CD4-positive, CD25-positive, alpha-beta regulatory T cell (primary cell): ENCODE results near the gene ZNF439. TPM values are rescaled to one million over a fixed set of nuclear protein-coding genes. Genes with fewer than 3 reads are reported as not detected.
A peak's percentile ranks its signal among the peaks of the same experiment; 100 is the strongest.
"Not testable (repeated sequence)": the region's sequence is repeated elsewhere in the genome, so short reads cannot be mapped to it uniquely, and the experiment has no call there.

Experiments used
- ATAC-seq, 2 donors: fragments of 150-1000 bp; cut with Tn5 transposase; one replicate each; pipeline ENCODE4 v1.10.0; 2021; ENCODE audit warnings: low read depth in 2 of 2, moderate number of reproducible peaks in 2 of 2, moderate library complexity in 1 of 2
- DNase-seq, 3 donors: peaks; one replicate each; pipeline versions ENCODE4 v3.0.0 to v3.0.0-alpha.2; 2012 to 2022; ENCODE audit warnings: mixed read lengths in 1 of 3
- H3K27ac ChIP-seq: one replicate; pipeline ENCODE4 v1.7.0; 2013; ENCODE audit warnings: mild to moderate bottlenecking, low read length; ENCODE audit not compliant: insufficient read depth, poor library complexity, severe bottlenecking
- H3K27me3 ChIP-seq: one replicate; pipeline ENCODE4 v1.7.0; 2013; ENCODE audit warnings: low read length; ENCODE audit not compliant: control insufficient read depth, insufficient read depth
- H3K36me3 ChIP-seq: one replicate; pipeline ENCODE4 v1.7.0; 2013; ENCODE audit warnings: mild to moderate bottlenecking, low read length, moderate library complexity; ENCODE audit not compliant: control insufficient read depth, insufficient read depth
- H3K4me1 ChIP-seq: 2 replicates; pipeline ENCODE4 v1.7.0; 2013; ENCODE audit warnings: mild to moderate bottlenecking, low read length; ENCODE audit not compliant: insufficient read depth, control insufficient read depth, poor library complexity, severe bottlenecking
- H3K4me3 ChIP-seq: one replicate; pipeline ENCODE4 v1.7.0; 2013; ENCODE audit warnings: low read depth, mild to moderate bottlenecking, low read length, moderate library complexity
- H3K9me3 ChIP-seq, 2 experiments: 1 replicate in 1 of 2; 2 replicates in 1 of 2; pipeline ENCODE4 v1.7.0; 2013; ENCODE audit warnings: low read length in 2 of 2, mild to moderate bottlenecking in 1 of 2, moderate library complexity in 1 of 2; ENCODE audit not compliant: control insufficient read depth in 2 of 2
- H3K27ac Mint-ChIP-seq, 3 donors: one replicate each; pipeline ENCODE4 v1.8.0; 2020 to 2022; ENCODE audit warnings: mild to moderate bottlenecking in 3 of 3, mixed read lengths in 3 of 3, moderate library complexity in 2 of 3
- H3K27me3 Mint-ChIP-seq: one replicate; pipeline ENCODE4 v1.8.0; 2022; ENCODE audit warnings: mild to moderate bottlenecking, mixed read lengths
- H3K36me3 Mint-ChIP-seq: one replicate; pipeline ENCODE4 v1.8.0; 2020; ENCODE audit warnings: mixed read lengths
- H3K4me1 Mint-ChIP-seq, 4 donors: one replicate each; pipeline ENCODE4 v1.8.0; 2020 to 2022; ENCODE audit warnings: mixed read lengths in 4 of 4, mild to moderate bottlenecking in 1 of 4
- H3K4me3 Mint-ChIP-seq, 4 donors: one replicate each; pipeline ENCODE4 v1.8.0; 2020 to 2022; ENCODE audit warnings: mild to moderate bottlenecking in 4 of 4, mixed read lengths in 4 of 4, moderate library complexity in 3 of 4
- H3K9me3 Mint-ChIP-seq, 7 donors: one replicate each; pipeline ENCODE4 v1.8.0; 2020 to 2022; ENCODE audit warnings: mixed read lengths in 7 of 7, mild to moderate bottlenecking in 3 of 7, moderate library complexity in 2 of 7
- polyA plus RNA-seq, 4 donors: library from polyadenylated mRNA; unstranded; fragments of 300-500 nt; fragmentation: Illumina TruSeq; gene quantifications; one replicate each; pipeline ENCODE4 v1.2.3, GENCODE V29; 2021
- total RNA-seq: library from RNA; stranded (reverse); gene quantifications from one replicate; pipeline ENCODE4 v1.2.3, GENCODE V29; 2022

The ZNF439 gene
- total and polyA plus RNA-seq, 5 donors from 2014 or later = 0.60 to 6.0 (median 3.7) TPM

DNA sequence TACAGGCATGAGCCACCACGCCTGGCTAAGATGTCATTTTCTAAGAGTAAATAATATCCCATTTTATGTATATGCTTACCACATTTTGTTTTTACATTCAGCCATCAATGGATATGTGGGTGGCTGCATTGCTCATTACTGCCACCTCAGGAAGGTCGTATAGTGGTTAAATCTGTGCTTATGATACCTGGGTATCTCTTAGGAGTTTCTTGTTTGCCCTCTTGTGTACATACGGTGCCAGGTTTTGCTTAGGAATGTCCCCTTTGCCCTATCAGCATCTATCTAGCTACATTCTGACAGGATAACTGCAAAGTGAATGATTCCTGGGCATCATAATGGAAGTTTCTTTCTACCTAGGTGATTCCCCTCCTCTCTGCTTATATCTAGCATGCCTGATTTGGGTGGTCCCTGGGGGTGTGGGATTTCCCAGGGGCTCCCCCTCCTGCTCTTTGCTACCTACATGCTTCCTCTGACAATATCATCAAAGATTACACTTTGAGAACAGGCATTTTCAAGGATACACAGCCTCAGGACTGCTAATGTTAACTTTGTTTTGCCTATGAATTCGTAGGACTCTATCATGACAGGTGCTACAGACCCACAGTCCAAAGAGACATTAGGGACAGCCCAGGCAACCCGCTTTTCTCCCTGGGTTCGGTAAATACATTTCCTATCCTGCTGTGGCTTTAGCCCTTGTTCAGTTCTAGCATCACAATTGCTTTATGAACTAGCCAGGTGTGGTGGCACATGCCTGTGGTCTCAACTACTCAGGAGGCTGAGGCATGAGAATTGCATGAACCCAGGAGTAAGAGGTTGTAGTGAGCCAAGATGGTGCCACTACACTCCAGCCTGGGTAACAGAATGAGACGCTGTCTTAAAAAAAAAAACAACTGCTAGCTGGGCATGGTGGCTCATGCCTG lies 19.3 kb upstream of the ZNF439 start:
- Histone ChIP-seq H3K36me3 (peaks cover 35% of the 10 kb centered on the region), H3K9me3 (peaks cover 60 to 90% of the 10 kb centered on the region in 2 experiments)
- H3K4me1 Mint-ChIP-seq, H3K4me3 ChIP-seq, H3K4me3 Mint-ChIP-seq, DNase-seq, H3K27me3 Mint-ChIP-seq, ATAC-seq, H3K27ac Mint-ChIP-seq, H3K4me1 ChIP-seq, H3K27ac ChIP-seq, H3K27me3 ChIP-seq: not testable (repeated sequence)
- H3K36me3 Mint-ChIP-seq = peaks cover 58% of the 10 kb centered on the region
- H3K9me3 Mint-ChIP-seq = peaks cover 0 to 90% (median 34%) of the 10 kb centered on the region in 7 donors

DNA sequence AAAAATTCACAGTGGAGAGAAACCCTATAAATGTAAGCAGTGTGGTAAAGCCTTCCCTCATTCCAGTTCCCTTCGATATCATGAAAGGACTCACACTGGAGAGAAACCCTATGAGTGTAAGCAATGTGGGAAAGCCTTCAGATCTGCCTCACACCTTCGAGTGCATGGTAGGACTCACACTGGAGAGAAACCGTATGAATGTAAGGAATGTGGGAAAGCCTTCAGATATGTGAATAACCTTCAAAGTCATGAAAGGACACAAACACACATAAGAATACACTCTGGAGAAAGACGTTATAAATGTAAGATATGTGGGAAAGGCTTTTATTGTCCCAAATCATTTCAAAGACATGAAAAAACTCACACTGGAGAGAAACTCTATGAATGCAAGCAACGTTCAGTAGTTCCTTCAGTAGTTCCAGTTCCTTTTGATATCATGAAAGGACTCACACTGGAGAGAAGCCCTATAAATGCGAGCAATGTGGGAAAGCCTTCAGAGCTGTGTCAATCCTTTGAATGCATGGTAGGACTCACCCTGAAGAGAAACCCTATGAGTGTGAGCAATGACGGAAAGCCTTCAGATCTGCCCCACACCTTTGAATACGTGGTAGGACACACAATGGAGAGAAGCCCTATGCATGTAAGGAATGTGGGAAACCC lies 16.1 kb upstream of the ZNF439 start:
- H3K27me3 ChIP-seq = no peaks in the 10 kb centered on the region
- H3K36me3 ChIP-seq = peaks cover 35% of the 10 kb centered on the region
- no peak overlapping the region for H3K4me3 ChIP-seq
- Mint-ChIP-seq H3K27ac (no peak overlapping the region), H3K36me3 (peaks cover 49% of the 10 kb centered on the region), H3K27me3 (no peaks in the 10 kb centered on the region), H3K4me3 (no peak overlapping the region), H3K9me3 (peaks cover 0 to 89% (median 29%) of the 10 kb centered on the region in 7 donors), H3K4me1 (peaks cover 0 to 2% (median 0%) of the 10 kb centered on the region in 4 donors)
- DNase-seq (no peak), ATAC-seq (no peak)
- H3K4me1 ChIP-seq = no peaks in the 10 kb centered on the region
- H3K27ac ChIP-seq = no peak overlapping the region
- H3K9me3 ChIP-seq = peaks cover 70 to 95% of the 10 kb centered on the region in 2 experiments

DNA sequence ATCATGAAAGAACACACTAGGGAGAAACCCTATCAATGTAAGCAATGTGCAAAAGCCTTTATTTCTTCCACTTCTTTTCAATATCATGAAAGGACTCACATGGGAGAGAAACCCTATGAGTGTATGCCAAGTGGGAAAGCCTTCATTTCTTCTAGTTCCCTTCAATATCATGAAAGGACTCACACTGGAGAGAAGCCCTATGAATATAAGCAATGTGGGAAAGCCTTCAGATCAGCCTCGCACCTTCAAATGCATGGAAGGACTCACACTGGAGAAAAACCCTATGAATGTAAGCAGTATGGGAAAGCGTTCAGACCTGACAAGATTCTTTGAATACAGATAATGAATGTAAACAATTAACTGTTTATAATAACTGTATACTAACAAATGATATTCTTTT lies 15.0 kb upstream of the ZNF439 start:
- H3K9me3 Mint-ChIP-seq = peaks cover 0 to 81% (median 19%) of the 10 kb centered on the region in 7 donors
- no peak overlapping the region for H3K27ac ChIP-seq
- no peak for ATAC-seq
- no peaks in the 10 kb centered on the region for H3K4me1 Mint-ChIP-seq
- H3K27me3 Mint-ChIP-seq = no peaks in the 10 kb centered on the region
- H3K4me3 ChIP-seq = no peak overlapping the region
- H3K27me3 ChIP-seq = no peaks in the 10 kb centered on the region
- H3K27ac Mint-ChIP-seq = peak overlapping the region in 1 of 3 donors; percentile 32
- peaks cover 63 to 89% of the 10 kb centered on the region in 2 experiments for H3K9me3 ChIP-seq
- no peaks in the 10 kb centered on the region for H3K4me1 ChIP-seq
- no peak overlapping the region for H3K4me3 Mint-ChIP-seq
- peaks cover 41% of the 10 kb centered on the region for H3K36me3 Mint-ChIP-seq
- no peak for DNase-seq
- peaks cover 31% of the 10 kb centered on the region for H3K36me3 ChIP-seq

DNA sequence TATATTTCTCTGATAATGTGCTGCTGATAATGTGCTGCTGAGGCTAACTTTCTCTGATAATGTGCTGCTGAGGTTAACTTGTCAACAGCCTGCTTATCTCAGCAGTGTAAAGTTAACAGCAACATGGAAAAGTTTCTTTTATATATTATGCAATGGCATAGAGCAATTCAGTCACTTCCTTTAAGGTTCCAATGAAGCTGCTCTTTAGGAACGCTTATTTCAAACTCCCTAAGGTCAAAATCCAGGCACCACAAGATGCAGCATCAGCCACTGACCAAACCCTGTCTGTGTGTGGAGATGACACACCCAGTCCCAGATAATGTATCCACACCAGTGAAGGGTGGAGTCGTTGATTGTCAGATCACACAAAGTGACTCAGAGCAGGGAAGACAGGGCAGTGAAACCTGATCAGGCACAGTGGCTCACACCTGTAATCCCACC lies 12.9 kb upstream of the ZNF439 start:
- H3K4me3 ChIP-seq, H3K27me3 ChIP-seq, H3K4me1 Mint-ChIP-seq, H3K4me3 Mint-ChIP-seq, H3K27ac Mint-ChIP-seq, H3K4me1 ChIP-seq, DNase-seq, ATAC-seq, H3K27ac ChIP-seq, H3K27me3 Mint-ChIP-seq: not testable (repeated sequence)
- Histone ChIP-seq H3K9me3 (peaks cover 58 to 90% of the 10 kb centered on the region in 2 experiments), H3K36me3 (peaks cover 22% of the 10 kb centered on the region)
- Mint-ChIP-seq H3K36me3 (peaks cover 26% of the 10 kb centered on the region), H3K9me3 (peaks cover 0 to 75% (median 22%) of the 10 kb centered on the region in 7 donors)

DNA sequence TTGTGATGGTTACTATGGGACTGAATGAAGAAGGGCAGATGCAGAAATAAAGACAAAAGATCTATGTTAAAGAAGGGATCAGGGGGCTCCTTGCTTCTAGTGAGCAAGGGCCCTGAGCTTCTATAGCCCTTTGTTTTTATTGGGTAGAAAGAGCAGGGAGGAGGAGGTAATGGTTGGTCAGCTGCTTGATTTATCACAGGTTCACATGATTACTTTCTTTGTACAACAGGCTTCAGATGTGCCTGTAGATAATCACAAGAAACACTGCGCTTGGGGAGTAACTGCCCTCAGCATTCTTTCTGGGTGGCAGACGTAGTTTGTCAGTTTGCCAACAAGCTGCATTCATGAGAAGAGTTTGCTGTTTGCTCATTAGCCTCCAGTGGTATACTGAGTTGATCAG lies 4.8 kb upstream of the ZNF439 start:
- DNase-seq = no peak
- ATAC-seq = no peak
- H3K9me3 Mint-ChIP-seq = peaks cover 2 to 25% (median 4%) of the 10 kb centered on the region in 7 donors
- Histone ChIP-seq H3K36me3 (no peaks in the 10 kb centered on the region), H3K27me3 (no peaks in the 10 kb centered on the region), H3K4me1 (peaks cover 8% of the 10 kb centered on the region), H3K4me3 (no peak overlapping the region), H3K9me3 (peaks cover 11 to 28% of the 10 kb centered on the region in 2 experiments), H3K27ac (no peak overlapping the region)
- no peaks in the 10 kb centered on the region for H3K36me3 Mint-ChIP-seq
- H3K4me3 Mint-ChIP-seq = no peak overlapping the region
- no peak overlapping the region for H3K27ac Mint-ChIP-seq
- no peaks in the 10 kb centered on the region for H3K27me3 Mint-ChIP-seq
- H3K4me1 Mint-ChIP-seq = peaks cover 3 to 13% (median 6%) of the 10 kb centered on the region in 4 donors

DNA sequence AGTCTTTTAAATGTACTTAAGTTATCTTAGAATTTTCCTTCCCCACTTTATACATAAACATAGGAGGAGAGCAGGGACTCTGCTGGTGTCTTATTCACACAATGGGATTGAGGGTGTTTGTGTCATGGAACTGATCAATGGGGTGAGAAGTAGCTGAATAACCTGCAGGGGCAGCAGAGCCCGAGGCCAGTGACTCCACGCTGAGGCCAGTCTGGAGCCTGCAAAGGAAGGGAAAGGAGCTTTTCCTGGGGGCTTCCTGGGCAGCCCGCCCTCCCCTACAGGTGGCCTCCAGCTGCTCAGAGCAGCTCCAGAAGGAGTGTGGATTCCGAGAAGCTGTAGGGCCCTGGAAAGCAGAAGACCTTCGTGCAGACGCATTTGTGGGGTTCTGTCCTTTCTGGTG lies 911 bp upstream of the ZNF439 start:
- H3K27ac Mint-ChIP-seq, H3K4me3 ChIP-seq, H3K27me3 Mint-ChIP-seq, ATAC-seq, H3K36me3 ChIP-seq, H3K27ac ChIP-seq, H3K27me3 ChIP-seq, H3K9me3 ChIP-seq, DNase-seq: not testable (repeated sequence)
- Mint-ChIP-seq H3K4me3 (peak overlapping the region in 3 of 4 donors; percentile 51 to 93 (median 91)), H3K36me3 (peaks cover 11% of the 10 kb centered on the region), H3K4me1 (peaks cover 6 to 28% (median 17%) of the 10 kb centered on the region in 4 donors), H3K9me3 (peaks cover 0 to 15% (median 4%) of the 10 kb centered on the region in 7 donors)
- peaks cover 15% of the 10 kb centered on the region for H3K4me1 ChIP-seq

DNA sequence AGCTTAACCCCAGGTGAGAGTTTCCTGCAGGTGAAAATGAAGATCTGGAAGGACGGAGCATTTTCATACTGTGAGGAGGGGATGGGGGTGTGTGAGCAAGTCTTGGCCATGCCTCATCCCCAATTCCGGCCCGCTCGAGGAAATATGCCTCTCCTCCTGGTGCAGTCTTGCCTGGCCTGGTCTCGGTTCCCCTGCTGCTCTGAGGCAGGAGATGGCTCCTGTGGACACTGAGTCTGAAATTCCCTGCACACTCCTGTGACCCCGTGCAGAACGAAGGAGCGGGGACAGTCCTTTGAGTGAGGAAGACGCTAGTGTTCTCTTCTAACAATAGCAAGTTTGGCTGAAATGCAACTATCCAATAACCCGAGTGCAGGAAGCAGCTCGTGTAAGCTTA lies 329 bp upstream of the ZNF439 start:
- Histone ChIP-seq H3K9me3 (peaks cover 3 to 10% of the 10 kb centered on the region in 2 experiments), H3K4me1 (peaks cover 15% of the 10 kb centered on the region), H3K27me3 (no peaks in the 10 kb centered on the region), H3K27ac (no peak overlapping the region), H3K4me3 (peak overlapping the region; percentile 51), H3K36me3 (no peaks in the 10 kb centered on the region)
- Mint-ChIP-seq H3K4me3 (peak overlapping the region; percentile 91 to 94 (median 92)), H3K36me3 (peaks cover 11% of the 10 kb centered on the region), H3K9me3 (peaks cover 0 to 15% (median 4%) of the 10 kb centered on the region in 7 donors), H3K27me3 (no peaks in the 10 kb centered on the region), H3K4me1 (peaks cover 6 to 28% (median 17%) of the 10 kb centered on the region in 4 donors), H3K27ac (peak overlapping the region; percentile 77 to 92 (median 79))
- peak in 1 of 3 donors; percentile 3 for DNase-seq
- no peak for ATAC-seq
